HepG2 (cell line): Measurements from ENCODE around the gene C19orf44. TPM values are rescaled to one million over a fixed set of nuclear protein-coding genes. Genes with fewer than 3 reads are reported as not detected.

Experiments
- BORCS8-MEF2B ChIP-seq: sonication (generic); formaldehyde crosslinking; IDR thresholded peaks from 2 replicates; pipeline ENCODE4 v1.8.0; 2022; ENCODE audit warnings: mild to moderate bottlenecking, missing genetic modification reagents
- CENPBD1 ChIP-seq: sonication (generic); formaldehyde crosslinking; IDR thresholded peaks from 2 replicates; pipeline ENCODE4 v1.8.0; 2022; ENCODE audit warnings: missing genetic modification reagents, low read depth, mild to moderate bottlenecking, borderline replicate concordance
- CREM ChIP-seq, 2 experiments: sonication (generic) in 1 of 2; formaldehyde crosslinking in 1 of 2; IDR thresholded peaks; 2 replicates each; pipeline versions ENCODE4 v1.4.0 to v1.6.1; 2016 to 2020; ENCODE audit warnings: antibody characterized with exemption in 1 of 2, mild to moderate bottlenecking in 1 of 2, missing genetic modification reagents in 1 of 2
- FOXA3 ChIP-seq: IDR thresholded peaks from 2 replicates; pipeline ENCODE4 v1.6.1; 2016; ENCODE audit warnings: missing genetic modification reagents, missing compliant biosample characterization
- HDAC1 ChIP-seq: sonication (generic); formaldehyde crosslinking; IDR thresholded peaks from 2 replicates; pipeline ENCODE4 v1.5.1; 2020; ENCODE audit warnings: mild to moderate bottlenecking, missing genetic modification reagents
- MXD4 ChIP-seq: IDR thresholded peaks from 2 replicates; pipeline ENCODE4 v1.6.1; 2016; ENCODE audit warnings: mild to moderate bottlenecking, missing biosample characterization, missing genetic modification reagents
- NCOA2 ChIP-seq: sonication (generic); formaldehyde crosslinking; IDR thresholded peaks from 2 replicates; pipeline ENCODE4 v1.8.0; 2022; ENCODE audit warnings: inconsistent platforms
- NFKBIZ ChIP-seq: IDR thresholded peaks from 2 replicates; pipeline ENCODE4 v1.6.1; 2018; ENCODE audit warnings: missing genetic modification reagents, missing compliant biosample characterization
- NFRKB ChIP-seq: fragments of 450-650 bp; IDR thresholded peaks from 2 replicates; pipeline ENCODE4 v1.6.1; 2017
- PLSCR1 ChIP-seq: sonication (generic); formaldehyde crosslinking; IDR thresholded peaks from 2 replicates; pipeline ENCODE4 v1.5.0; 2020; ENCODE audit warnings: missing genetic modification reagents, mild to moderate bottlenecking, borderline replicate concordance
- PTBP1 ChIP-seq: fragments of 200-400 bp; formaldehyde crosslinking; IDR thresholded peaks from 2 replicates; pipeline ENCODE4 v1.6.1; 2018; ENCODE audit warnings: low read length, low read depth; ENCODE audit not compliant: poor library complexity, severe bottlenecking
- SRY ChIP-seq: sonication (generic); formaldehyde crosslinking; IDR thresholded peaks from 2 replicates; pipeline ENCODE4 v1.8.0; 2022; ENCODE audit warnings: mild to moderate bottlenecking, missing genetic modification reagents
- TRIM24 ChIP-seq: sonication (generic); formaldehyde crosslinking; IDR thresholded peaks from 2 replicates; pipeline ENCODE4 v1.8.0; 2022; ENCODE audit warnings: mild to moderate bottlenecking, missing genetic modification reagents
- U2AF1 ChIP-seq: fragments of 200-400 bp; formaldehyde crosslinking; optimal IDR thresholded peaks from 2 replicates; pipeline ENCODE3; 2017; ENCODE audit warnings: mild to moderate bottlenecking, low read depth, low read length
- ZBTB7B ChIP-seq: sonication (generic); formaldehyde crosslinking; IDR thresholded peaks from 2 replicates; pipeline ENCODE4 v1.4.0; 2020; ENCODE audit warnings: missing genetic modification reagents
- ZNF292 ChIP-seq: sonication (generic); formaldehyde crosslinking; IDR thresholded peaks from 2 replicates; pipeline ENCODE4 v1.8.1; 2022; ENCODE audit warnings: mild to moderate bottlenecking, low read depth, missing genetic modification reagents, borderline replicate concordance
- ZNF296 ChIP-seq: sonication (generic); formaldehyde crosslinking; conservative IDR thresholded peaks from 2 replicates; pipeline ENCODE4 v1.5.0; 2020; ENCODE audit warnings: mild to moderate bottlenecking, missing genetic modification reagents
- ZNF513 ChIP-seq: sonication (generic); formaldehyde crosslinking; conservative IDR thresholded peaks from 2 replicates; pipeline ENCODE4 v1.5.0; 2020; ENCODE audit warnings: missing genetic modification reagents
- polyA plus RNA-seq, 8 experiments: library from polyadenylated mRNA; depleted of rRNA in 3 of 8; stranded (reverse) in 7 of 8; unstranded in 1 of 8; fragments of >200 nt; fragmentation: Illumina TruSeq in 4 of 8; extraction: Trizol in 4 of 8; gene quantifications; 2 replicates each; pipeline versions ENCODE4 v1.2.1 to v1.2.3, GENCODE V29; 2011 to 2016; ENCODE audit warnings: low read depth in 4 of 8, missing spikeins in 1 of 8, mixed read lengths in 1 of 8; ENCODE audit not compliant: insufficient read depth in 1 of 8
- total RNA-seq, 5 experiments: library from RNA; depleted of rRNA; stranded (reverse); fragments of >200 nt; fragmentation: Illumina TruSeq; extraction: Trizol; gene quantifications; 2 replicates each; pipeline ENCODE4 v1.2.3, GENCODE V29; 2016; ENCODE audit warnings: low read depth in 1 of 5
- TF ChIP-seq, protein P1 (sequence below): sonication (generic); formaldehyde crosslinking; IDR thresholded peaks from 2 replicates; pipeline ENCODE4 v1.5.1; 2020; ENCODE audit warnings: mild to moderate bottlenecking, missing genetic modification reagents, moderate library complexity
- TF ChIP-seq, protein P2 (sequence below): sonication (generic); formaldehyde crosslinking; IDR thresholded peaks from 2 replicates; pipeline ENCODE4 v1.8.1; 2023; ENCODE audit warnings: mild to moderate bottlenecking, moderate library complexity, missing genetic modification reagents
- TF ChIP-seq, protein P3 (sequence below): sonication (generic); formaldehyde crosslinking; IDR thresholded peaks from 2 replicates; pipeline ENCODE4 v1.4.0; 2020; ENCODE audit warnings: missing genetic modification reagents

The C19orf44 gene
- total and polyA plus RNA-seq, 2 of the 13 experiments (the other 11 are each of a cell fraction or from before 2014, with no cell fraction given), result 3.2 to 4.3 TPM

DNA sequence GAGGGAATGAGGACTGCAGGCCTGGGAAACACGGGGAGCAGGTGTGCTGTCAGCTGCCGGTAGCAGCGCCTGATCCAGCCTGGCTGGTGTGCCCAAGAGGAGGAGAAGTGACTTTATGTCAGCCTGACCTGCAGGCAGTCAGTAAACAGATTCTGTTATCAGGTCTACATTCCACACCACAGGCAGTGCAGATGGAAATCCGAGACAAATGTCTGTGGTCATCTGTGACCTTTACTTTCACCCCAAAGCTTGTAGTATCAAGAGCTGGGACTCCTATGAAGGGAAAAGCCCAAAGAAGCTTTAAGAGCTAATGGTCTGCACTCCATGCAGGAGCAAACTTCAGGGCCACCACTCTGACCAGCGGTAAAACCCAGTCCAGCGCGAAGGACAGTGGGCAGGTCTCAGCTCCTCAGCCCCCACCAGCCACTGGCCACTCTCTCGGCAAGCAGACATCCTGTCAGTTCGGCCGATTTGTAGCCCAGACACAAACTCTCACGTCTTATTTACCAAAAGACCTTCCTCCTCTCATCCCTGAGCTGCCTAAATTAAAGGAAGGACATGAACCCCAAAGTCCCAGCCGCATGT is 32.1 kb upstream of the C19orf44 start (continued):
- TF ChIP-seq CREM (IDR thresholded peaks at IDR 0.05) (no peak), CREM (CRISPR knock-in tag; IDR thresholded peaks at IDR 0.05) (no peak), PLSCR1 (CRISPR knock-in tag) (no peak), MXD4 (CRISPR knock-in tag) (peak; percentile 47; the same call in 1 of the 2 replicates), ZBTB7B (CRISPR knock-in tag) (no peak), PTBP1 (no peak), BORCS8-MEF2B (0 out of 2 replicates have a peak, but pooled peaks have one; percentile 62), ZNF296 (CRISPR knock-in tag) (0 out of 2 replicates have a peak, but pooled peaks have one; percentile 60), NCOA2 (peak; percentile 44; the same call in 1 of the 2 replicates), TRIM24 (CRISPR knock-in tag) (no peak), ZNF513 (no peak), ZNF292 (CRISPR knock-in tag) (peak; percentile 95; the same call in 1 of the 2 replicates), HDAC1 (CRISPR knock-in tag) (0 out of 2 replicates have a peak, but pooled peaks have one; percentile 57), FOXA3 (CRISPR knock-in tag) (peak; percentile 48), NFKBIZ (CRISPR knock-in tag) (no peak), CENPBD1 (no peak), U2AF1 (no peak), SRY (CRISPR knock-in tag) (no peak), NFRKB (no peak)
- TF ChIP-seq, protein P1, sequence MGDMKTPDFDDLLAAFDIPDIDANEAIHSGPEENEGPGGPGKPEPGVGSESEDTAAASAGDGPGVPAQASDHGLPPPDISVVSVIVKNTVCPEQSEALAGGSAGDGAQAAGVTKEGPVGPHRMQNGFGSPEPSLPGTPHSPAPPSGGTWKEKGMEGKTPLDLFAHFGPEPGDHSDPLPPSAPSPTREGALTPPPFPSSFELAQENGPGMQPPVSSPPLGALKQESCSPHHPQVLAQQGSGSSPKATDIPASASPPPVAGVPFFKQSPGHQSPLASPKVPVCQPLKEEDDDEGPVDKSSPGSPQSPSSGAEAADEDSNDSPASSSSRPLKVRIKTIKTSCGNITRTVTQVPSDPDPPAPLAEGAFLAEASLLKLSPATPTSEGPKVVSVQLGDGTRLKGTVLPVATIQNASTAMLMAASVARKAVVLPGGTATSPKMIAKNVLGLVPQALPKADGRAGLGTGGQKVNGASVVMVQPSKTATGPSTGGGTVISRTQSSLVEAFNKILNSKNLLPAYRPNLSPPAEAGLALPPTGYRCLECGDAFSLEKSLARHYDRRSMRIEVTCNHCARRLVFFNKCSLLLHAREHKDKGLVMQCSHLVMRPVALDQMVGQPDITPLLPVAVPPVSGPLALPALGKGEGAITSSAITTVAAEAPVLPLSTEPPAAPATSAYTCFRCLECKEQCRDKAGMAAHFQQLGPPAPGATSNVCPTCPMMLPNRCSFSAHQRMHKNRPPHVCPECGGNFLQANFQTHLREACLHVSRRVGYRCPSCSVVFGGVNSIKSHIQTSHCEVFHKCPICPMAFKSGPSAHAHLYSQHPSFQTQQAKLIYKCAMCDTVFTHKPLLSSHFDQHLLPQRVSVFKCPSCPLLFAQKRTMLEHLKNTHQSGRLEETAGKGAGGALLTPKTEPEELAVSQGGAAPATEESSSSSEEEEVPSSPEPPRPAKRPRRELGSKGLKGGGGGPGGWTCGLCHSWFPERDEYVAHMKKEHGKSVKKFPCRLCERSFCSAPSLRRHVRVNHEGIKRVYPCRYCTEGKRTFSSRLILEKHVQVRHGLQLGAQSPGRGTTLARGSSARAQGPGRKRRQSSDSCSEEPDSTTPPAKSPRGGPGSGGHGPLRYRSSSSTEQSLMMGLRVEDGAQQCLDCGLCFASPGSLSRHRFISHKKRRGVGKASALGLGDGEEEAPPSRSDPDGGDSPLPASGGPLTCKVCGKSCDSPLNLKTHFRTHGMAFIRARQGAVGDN, result peak; percentile 75
- TF ChIP-seq, protein P2, sequence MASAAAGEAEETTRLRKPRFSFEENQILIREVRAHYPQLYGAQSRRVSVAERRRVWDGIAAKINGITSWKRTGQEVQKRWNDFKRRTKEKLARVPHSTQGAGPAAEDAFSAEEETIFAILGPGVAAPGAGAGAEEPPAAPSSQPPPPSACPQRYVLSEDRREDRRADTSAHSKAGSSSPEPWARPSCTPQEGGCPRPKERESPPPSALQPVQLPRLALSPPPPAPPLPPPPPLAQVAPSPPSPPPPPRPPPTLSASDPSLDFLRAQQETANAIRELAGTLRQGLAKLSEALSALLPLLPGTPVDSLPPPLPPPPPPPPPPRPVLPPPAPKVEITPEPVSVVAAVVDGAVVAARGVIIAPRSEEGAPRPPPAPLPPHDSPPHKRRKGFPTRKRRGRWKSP (CRISPR knock-in tag), result 0 out of 2 replicates have a peak, but pooled peaks have one; percentile 48
- TF ChIP-seq, protein P3, sequence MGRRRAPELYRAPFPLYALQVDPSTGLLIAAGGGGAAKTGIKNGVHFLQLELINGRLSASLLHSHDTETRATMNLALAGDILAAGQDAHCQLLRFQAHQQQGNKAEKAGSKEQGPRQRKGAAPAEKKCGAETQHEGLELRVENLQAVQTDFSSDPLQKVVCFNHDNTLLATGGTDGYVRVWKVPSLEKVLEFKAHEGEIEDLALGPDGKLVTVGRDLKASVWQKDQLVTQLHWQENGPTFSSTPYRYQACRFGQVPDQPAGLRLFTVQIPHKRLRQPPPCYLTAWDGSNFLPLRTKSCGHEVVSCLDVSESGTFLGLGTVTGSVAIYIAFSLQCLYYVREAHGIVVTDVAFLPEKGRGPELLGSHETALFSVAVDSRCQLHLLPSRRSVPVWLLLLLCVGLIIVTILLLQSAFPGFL, result no peak
